Smooth muscle cell (in vitro differentiated cells): Measurements from ENCODE around the gene AFTPH. TPM values are rescaled to one million over a fixed set of nuclear protein-coding genes. Genes with fewer than 3 reads are reported as not detected.

ENCODE experiments used
- DNase-seq: peaks from one replicate; lab custom pipeline; 2025; ENCODE audit not compliant: unreplicated experiment; lab: John Stamatoyannopoulos, UW
- H2AFZ ChIP-seq: fragments of 200-600 bp; sonication (generic); 2 replicates; pipeline ENCODE4 v1.6.0; 2016; ENCODE audit warnings: antibody characterized with exemption, low read depth, mild to moderate bottlenecking
- H3F3A ChIP-seq: fragments of 200-600 bp; sonication (generic); 2 replicates; pipeline ENCODE4 v1.6.0; 2017; ENCODE audit warnings: antibody characterized with exemption, low read depth
- H3K27ac ChIP-seq: fragments of 200-600 bp; sonication (generic); 2 replicates; pipeline ENCODE4 v1.5.1; 2016; ENCODE audit warnings: low read depth, mild to moderate bottlenecking
- H3K27me3 ChIP-seq: fragments of 200-600 bp; sonication (generic); 2 replicates; pipeline ENCODE4 v1.6.1; 2016; ENCODE audit warnings: low read depth, mild to moderate bottlenecking
- H3K36me3 ChIP-seq: fragments of 200-600 bp; sonication (generic); 2 replicates; pipeline ENCODE4 v1.5.1; 2016; ENCODE audit warnings: low read depth
- H3K4me1 ChIP-seq: fragments of 200-600 bp; sonication (generic); 2 replicates; pipeline ENCODE4 v1.5.1; 2016; ENCODE audit warnings: low read depth
- H3K4me2 ChIP-seq: fragments of 200-600 bp; sonication (generic); 2 replicates; pipeline ENCODE4 v1.6.0; 2016; ENCODE audit warnings: mild to moderate bottlenecking
- H3K4me3 ChIP-seq: fragments of 200-600 bp; sonication (generic); 2 replicates; pipeline ENCODE4 v1.5.1; 2016; ENCODE audit warnings: mild to moderate bottlenecking
- H3K79me2 ChIP-seq: fragments of 200-600 bp; sonication (generic); 2 replicates; pipeline ENCODE4 v1.6.0; 2016; ENCODE audit warnings: low read depth, mild to moderate bottlenecking
- H3K9ac ChIP-seq: fragments of 200-600 bp; sonication (generic); 2 replicates; pipeline ENCODE4 v1.6.0; 2016; ENCODE audit warnings: low read depth
- H3K9me3 ChIP-seq: fragments of 200-600 bp; sonication (generic); replicated peaks from 2 replicates; pipeline ENCODE4 v1.5.1; 2016; ENCODE audit warnings: low read depth
- H4K20me1 ChIP-seq: fragments of 200-600 bp; sonication (generic); 2 replicates; pipeline ENCODE4 v1.6.0; 2016; ENCODE audit warnings: low read depth
- WGBS: methylation state at CpG from one replicate; pipeline ENCODE4 v1.1.7; 2016; ENCODE audit warnings: low lambda C conversion rate; 5-methylcytosine and 5-hydroxymethylcytosine counted together
- polyA plus RNA-seq: library from polyadenylated mRNA; unstranded; fragments of >200 nt; fragmentation: Nextera tagmentation; extraction: Ambion mirVana; gene quantifications from 2 replicates; pipeline ENCODE4 v1.2.1, GENCODE V29; 2016
- total RNA-seq: library from RNA; depleted of rRNA; stranded (reverse); fragments of >200 nt; gene quantifications from 2 replicates; pipeline ENCODE4 v1.2.3, GENCODE V29; 2014
- TF ChIP-seq, protein P1 (sequence below): fragments of 200-600 bp; sonication (generic); IDR thresholded peaks from 2 replicates; pipeline ENCODE4 v1.5.1; 2017; ENCODE audit warnings: borderline replicate concordance, mild to moderate bottlenecking, antibody characterized with exemption; ENCODE audit not compliant: insufficient read depth, poor library complexity, severe bottlenecking

Gene AFTPH
- total and polyA plus RNA-seq, 2 experiments from 2014 or later: 5.5 to 26.3 TPM

DNA sequence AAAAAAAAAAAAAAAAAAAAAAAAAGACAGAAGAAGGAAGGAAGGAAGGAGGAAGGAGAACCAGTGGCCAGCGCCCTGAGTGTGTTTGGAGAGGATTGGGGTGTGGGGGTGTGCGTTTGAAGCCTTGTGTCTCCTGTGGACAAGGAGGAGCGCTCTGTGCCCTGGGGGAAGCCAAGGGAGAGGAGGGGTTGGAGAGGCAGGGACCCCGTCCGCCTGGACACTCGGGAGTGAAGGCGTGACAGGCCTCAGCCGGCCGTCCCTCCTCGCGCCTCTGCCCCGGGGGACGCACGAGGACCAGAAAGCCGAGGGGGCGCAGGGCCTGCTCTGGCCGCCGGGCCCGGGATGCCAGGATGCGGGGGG is 84.7 kb downstream of the AFTPH start:
- Histone ChIP-seq H3K9ac (no peak overlapping the region), H3K79me2 (no peaks in the 10 kb centered on the region), H3K27ac (no peak overlapping the region), H3K36me3 (no peaks in the 10 kb centered on the region), H3F3A (peaks cover 5% of the 10 kb centered on the region), H4K20me1 (no peaks in the 10 kb centered on the region), H3K4me1 (peaks cover 7% of the 10 kb centered on the region), H3K4me2 (peak overlapping the region; percentile 88), H3K4me3 (peak overlapping the region; percentile 52), H3K9me3 (no peaks in the 10 kb centered on the region), H2AFZ (peak overlapping the region; percentile 84), H3K27me3 (no peaks in the 10 kb centered on the region)
- TF ChIP-seq, protein P1, sequence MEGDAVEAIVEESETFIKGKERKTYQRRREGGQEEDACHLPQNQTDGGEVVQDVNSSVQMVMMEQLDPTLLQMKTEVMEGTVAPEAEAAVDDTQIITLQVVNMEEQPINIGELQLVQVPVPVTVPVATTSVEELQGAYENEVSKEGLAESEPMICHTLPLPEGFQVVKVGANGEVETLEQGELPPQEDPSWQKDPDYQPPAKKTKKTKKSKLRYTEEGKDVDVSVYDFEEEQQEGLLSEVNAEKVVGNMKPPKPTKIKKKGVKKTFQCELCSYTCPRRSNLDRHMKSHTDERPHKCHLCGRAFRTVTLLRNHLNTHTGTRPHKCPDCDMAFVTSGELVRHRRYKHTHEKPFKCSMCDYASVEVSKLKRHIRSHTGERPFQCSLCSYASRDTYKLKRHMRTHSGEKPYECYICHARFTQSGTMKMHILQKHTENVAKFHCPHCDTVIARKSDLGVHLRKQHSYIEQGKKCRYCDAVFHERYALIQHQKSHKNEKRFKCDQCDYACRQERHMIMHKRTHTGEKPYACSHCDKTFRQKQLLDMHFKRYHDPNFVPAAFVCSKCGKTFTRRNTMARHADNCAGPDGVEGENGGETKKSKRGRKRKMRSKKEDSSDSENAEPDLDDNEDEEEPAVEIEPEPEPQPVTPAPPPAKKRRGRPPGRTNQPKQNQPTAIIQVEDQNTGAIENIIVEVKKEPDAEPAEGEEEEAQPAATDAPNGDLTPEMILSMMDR: no peak
- no peak for DNase-seq
- WGBS: 27% methylated on average over 13 of the region's 20 CpGs

DNA sequence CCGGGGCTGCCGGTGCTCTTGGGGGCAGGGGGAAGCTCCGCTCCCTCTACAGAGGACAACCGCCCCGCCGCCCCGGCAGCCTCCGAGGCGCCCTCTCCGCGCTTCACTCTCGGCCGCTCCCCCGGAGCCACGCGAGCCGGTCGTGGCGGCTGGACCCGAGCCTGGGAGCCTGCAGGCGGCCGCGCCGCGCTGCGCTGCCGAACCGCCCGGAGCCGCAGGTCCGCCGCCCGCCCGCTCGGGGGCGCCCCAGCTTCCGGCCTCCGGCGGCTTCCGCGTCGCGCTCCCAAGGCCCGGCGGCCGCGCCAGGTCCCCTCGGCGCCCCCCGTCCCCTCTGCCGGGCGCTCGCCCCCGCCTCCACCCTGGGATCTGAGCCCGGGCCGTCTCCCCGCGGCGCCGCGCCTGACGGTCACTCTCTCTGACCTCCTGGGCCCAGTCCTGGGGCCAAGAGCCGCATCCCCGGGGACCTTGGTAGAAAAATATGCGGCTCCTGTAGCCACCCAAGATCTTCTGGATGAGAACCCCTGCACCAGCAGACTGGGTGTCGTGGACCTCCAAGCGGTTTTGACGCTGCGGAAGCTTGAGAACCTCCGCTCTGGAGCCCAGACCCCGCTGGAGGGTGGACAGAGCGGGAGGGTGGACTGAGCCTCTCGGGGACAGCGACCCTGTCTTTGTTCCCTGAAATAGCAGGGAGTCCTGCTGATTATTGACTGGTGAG is 85.3 kb downstream of the AFTPH start:
- peak overlapping the region; percentile 66 for H3K9ac ChIP-seq
- H3K27ac ChIP-seq: no peak overlapping the region
- peaks cover 5% of the 10 kb centered on the region for H3F3A ChIP-seq
- peak overlapping the region; percentile 95 for H2AFZ ChIP-seq
- H3K4me3 ChIP-seq: peak overlapping the region; percentile 52
- H4K20me1 ChIP-seq: no peaks in the 10 kb centered on the region
- no peaks in the 10 kb centered on the region for H3K79me2 ChIP-seq
- peak overlapping the region; percentile 88 for H3K4me2 ChIP-seq
- H3K36me3 ChIP-seq: no peaks in the 10 kb centered on the region
- TF ChIP-seq, protein P1: peak; percentile 19
- H3K9me3 ChIP-seq: no peaks in the 10 kb centered on the region
- 5% methylated on average over 51 of the region's 74 CpGs for WGBS
- DNase-seq: peak; percentile 12
- peaks cover 7% of the 10 kb centered on the region for H3K4me1 ChIP-seq
- H3K27me3 ChIP-seq: no peaks in the 10 kb centered on the region

DNA sequence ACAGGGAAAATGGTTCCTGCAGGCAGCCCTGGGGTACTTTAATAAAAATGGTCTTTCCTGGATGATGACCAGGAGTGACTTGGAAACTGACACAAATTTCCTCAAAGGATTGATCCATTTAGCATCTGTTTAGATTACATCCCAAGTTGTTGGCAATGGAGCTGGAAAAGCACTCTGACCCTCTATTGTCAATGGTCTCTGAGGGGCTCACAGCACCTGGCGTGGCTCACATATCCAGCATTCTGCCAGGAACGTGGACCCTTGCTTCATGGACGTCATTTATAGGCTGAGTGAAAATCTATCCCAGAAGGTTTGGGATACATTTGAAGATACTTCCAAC is 85.8 kb downstream of the AFTPH start:
- H3F3A ChIP-seq: peaks cover 5% of the 10 kb centered on the region
- H3K27ac ChIP-seq: no peak overlapping the region
- H3K4me1 ChIP-seq: peaks cover 7% of the 10 kb centered on the region
- peak overlapping the region; percentile 95 for H2AFZ ChIP-seq
- H3K4me3 ChIP-seq: peak overlapping the region; percentile 52
- no peaks in the 10 kb centered on the region for H3K36me3 ChIP-seq
- H3K9me3 ChIP-seq: no peaks in the 10 kb centered on the region
- WGBS: 81% methylated on average over 3 of the region's 3 CpGs
- no peaks in the 10 kb centered on the region for H3K79me2 ChIP-seq
- no peaks in the 10 kb centered on the region for H3K27me3 ChIP-seq
- peak overlapping the region; percentile 88 for H3K4me2 ChIP-seq
- DNase-seq: no peak
- no peaks in the 10 kb centered on the region for H4K20me1 ChIP-seq
- TF ChIP-seq, protein P1: no peak
- peak overlapping the region; percentile 66 for H3K9ac ChIP-seq

DNA sequence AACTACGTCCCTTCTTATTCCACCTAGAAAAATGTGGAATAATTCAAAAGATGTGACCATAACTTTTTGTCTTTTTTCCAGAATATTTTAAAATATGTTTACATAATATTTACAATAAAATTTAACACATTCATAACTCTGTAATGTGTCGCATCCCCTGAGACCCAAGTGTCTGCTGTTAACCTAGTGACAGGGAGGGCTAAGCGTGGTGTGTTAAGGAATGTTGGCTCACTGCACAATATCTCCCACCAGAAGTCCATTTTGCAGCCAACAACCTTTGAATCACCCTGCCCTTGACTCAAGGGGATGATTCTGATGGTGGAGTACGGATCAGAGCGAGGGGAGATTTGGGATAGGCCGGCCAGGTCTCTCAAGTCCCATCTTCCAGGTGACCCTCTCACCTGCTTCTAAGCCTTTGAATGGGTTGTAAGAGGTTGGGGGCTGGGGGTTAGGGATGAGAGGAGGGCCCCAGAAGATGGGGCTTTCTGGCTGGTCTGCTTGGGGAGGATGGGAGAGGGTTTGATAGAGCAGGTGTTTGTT is 86.3 kb downstream of the AFTPH start:
- H3K4me2 ChIP-seq: no peak overlapping the region
- DNase-seq: no peak
- no peak overlapping the region for H3K27ac ChIP-seq
- H2AFZ ChIP-seq: no peak overlapping the region
- no peaks in the 10 kb centered on the region for H3K9me3 ChIP-seq
- H3K79me2 ChIP-seq: no peaks in the 10 kb centered on the region
- H3F3A ChIP-seq: peaks cover 5% of the 10 kb centered on the region
- TF ChIP-seq, protein P1: no peak
- WGBS: 94% methylated on average over 6 of the region's 6 CpGs
- no peaks in the 10 kb centered on the region for H3K36me3 ChIP-seq
- no peak overlapping the region for H3K4me3 ChIP-seq
- H3K4me1 ChIP-seq: peaks cover 7% of the 10 kb centered on the region
- no peak overlapping the region for H3K9ac ChIP-seq
- H4K20me1 ChIP-seq: no peaks in the 10 kb centered on the region
- no peaks in the 10 kb centered on the region for H3K27me3 ChIP-seq
